Neural cell (in vitro differentiated cells): Measurements from ENCODE around the gene CDH16.

ENCODE experiments used
- EP300 ChIP-seq: fragments of 450-650 bp; conservative IDR thresholded peaks from 2 replicates; pipeline ENCODE4 v1.6.1; 2014; ENCODE audit warnings: antibody characterized with exemption, mild to moderate bottlenecking, moderate library complexity; ENCODE audit not compliant: poor library complexity, severe bottlenecking
- EZH2 ChIP-seq: fragments of 200-600, 300-800 bp; shearing (Covaris generic), sonication (generic); IDR thresholded peaks from 2 replicates; pipeline ENCODE4 v1.6.1; 2014; ENCODE audit warnings: antibody characterized with exemption, low read length, borderline replicate concordance, mild to moderate bottlenecking; ENCODE audit not compliant: insufficient read depth, poor library complexity, severe bottlenecking
- POLR2AphosphoS5 ChIP-seq: IDR thresholded peaks from 2 replicates; pipeline ENCODE4 v1.6.1; 2012
- SMC3 ChIP-seq: fragments of 450-650 bp; conservative IDR thresholded peaks from 2 replicates; pipeline ENCODE4 v1.6.1; 2014; ENCODE audit warnings: antibody characterized with exemption, mild to moderate bottlenecking, moderate library complexity; ENCODE audit not compliant: poor library complexity
- TF ChIP-seq, protein P1 (sequence below): fragments of 450-650 bp; IDR thresholded peaks from 2 replicates; pipeline ENCODE4 v1.5.1; 2014; ENCODE audit warnings: antibody characterized with exemption, mild to moderate bottlenecking, moderate library complexity; ENCODE audit not compliant: poor library complexity, severe bottlenecking
- TF ChIP-seq, protein P2 (sequence below): IDR thresholded peaks from 2 replicates; pipeline ENCODE4 v1.6.1; 2012; ENCODE audit warnings: borderline replicate concordance

DNA sequence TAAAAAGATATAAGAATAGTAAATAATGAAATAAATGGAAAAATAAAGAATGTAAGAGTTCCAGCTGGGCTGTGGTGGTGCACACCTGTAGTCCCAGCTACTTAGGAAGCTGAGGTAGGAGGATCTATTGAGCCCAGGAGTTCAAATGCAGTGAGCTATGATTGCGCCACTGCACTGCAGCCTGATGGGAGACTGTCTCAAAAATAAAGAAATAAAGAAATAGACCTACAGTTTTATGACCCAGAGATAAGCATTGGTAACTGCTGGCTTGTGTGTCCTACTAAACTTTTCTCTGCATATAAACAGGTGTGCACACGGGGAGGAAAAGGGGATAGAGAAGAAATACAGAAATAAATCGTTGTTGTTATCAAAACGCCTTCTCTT is 46.1 kb downstream of the CDH16 start:
- TF ChIP-seq, protein P1, sequence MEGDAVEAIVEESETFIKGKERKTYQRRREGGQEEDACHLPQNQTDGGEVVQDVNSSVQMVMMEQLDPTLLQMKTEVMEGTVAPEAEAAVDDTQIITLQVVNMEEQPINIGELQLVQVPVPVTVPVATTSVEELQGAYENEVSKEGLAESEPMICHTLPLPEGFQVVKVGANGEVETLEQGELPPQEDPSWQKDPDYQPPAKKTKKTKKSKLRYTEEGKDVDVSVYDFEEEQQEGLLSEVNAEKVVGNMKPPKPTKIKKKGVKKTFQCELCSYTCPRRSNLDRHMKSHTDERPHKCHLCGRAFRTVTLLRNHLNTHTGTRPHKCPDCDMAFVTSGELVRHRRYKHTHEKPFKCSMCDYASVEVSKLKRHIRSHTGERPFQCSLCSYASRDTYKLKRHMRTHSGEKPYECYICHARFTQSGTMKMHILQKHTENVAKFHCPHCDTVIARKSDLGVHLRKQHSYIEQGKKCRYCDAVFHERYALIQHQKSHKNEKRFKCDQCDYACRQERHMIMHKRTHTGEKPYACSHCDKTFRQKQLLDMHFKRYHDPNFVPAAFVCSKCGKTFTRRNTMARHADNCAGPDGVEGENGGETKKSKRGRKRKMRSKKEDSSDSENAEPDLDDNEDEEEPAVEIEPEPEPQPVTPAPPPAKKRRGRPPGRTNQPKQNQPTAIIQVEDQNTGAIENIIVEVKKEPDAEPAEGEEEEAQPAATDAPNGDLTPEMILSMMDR, result no peak
- TF ChIP-seq EZH2 (no peak), EP300 (no peak), POLR2AphosphoS5 (no peak), SMC3 (no peak)
- TF ChIP-seq, protein P2, sequence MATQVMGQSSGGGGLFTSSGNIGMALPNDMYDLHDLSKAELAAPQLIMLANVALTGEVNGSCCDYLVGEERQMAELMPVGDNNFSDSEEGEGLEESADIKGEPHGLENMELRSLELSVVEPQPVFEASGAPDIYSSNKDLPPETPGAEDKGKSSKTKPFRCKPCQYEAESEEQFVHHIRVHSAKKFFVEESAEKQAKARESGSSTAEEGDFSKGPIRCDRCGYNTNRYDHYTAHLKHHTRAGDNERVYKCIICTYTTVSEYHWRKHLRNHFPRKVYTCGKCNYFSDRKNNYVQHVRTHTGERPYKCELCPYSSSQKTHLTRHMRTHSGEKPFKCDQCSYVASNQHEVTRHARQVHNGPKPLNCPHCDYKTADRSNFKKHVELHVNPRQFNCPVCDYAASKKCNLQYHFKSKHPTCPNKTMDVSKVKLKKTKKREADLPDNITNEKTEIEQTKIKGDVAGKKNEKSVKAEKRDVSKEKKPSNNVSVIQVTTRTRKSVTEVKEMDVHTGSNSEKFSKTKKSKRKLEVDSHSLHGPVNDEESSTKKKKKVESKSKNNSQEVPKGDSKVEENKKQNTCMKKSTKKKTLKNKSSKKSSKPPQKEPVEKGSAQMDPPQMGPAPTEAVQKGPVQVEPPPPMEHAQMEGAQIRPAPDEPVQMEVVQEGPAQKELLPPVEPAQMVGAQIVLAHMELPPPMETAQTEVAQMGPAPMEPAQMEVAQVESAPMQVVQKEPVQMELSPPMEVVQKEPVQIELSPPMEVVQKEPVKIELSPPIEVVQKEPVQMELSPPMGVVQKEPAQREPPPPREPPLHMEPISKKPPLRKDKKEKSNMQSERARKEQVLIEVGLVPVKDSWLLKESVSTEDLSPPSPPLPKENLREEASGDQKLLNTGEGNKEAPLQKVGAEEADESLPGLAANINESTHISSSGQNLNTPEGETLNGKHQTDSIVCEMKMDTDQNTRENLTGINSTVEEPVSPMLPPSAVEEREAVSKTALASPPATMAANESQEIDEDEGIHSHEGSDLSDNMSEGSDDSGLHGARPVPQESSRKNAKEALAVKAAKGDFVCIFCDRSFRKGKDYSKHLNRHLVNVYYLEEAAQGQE, result no peak
